ENCODE measurements around the gene PAX5. TPM values are rescaled to one million over a fixed set of nuclear protein-coding genes. Genes with fewer than 3 reads are reported as not detected.

Gene PAX5
- total RNA-seq, 2 donors from 2014 or later, result 0.52 TPM; not detected in 1

GRCh38 chr9:37010976-37011375 lies 23.1 kb downstream of the PAX5 start:
- ATAC-seq (no peak), DNase-seq (no peak)
- intact Hi-C loops (cut with DNase I), result no loop called here
- no peak overlapping the region for H3K4me3 ChIP-seq
- H3K27me3 ChIP-seq, result peaks cover 0 to 6% of the 10 kb centered on the region in 2 donors
- no peaks in the 10 kb centered on the region for H3K9me3 ChIP-seq
- no peak for TF ChIP-seq POLR2A (IDR thresholded peaks at IDR 0.05)
- TF ChIP-seq CTCF (IDR thresholded peaks at IDR 0.05), result no peak
- H3K36me3 ChIP-seq (replicated peaks in 1 of 2; ENCODE audit: insufficient read depth in 1 of 2, low read depth in 2 of 2), result no peaks in the 10 kb centered on the region
- H3K4me1 ChIP-seq, result no peaks in the 10 kb centered on the region
- 50 to 55% methylated on average over 2 of the region's 2 CpGs for WGBS, 2 donors
- no peak overlapping the region for H3K27ac ChIP-seq

- H3K27me3 ChIP-seq, result peaks cover 0 to 6% of the 10 kb centered on the region in 2 donors
- no peak for DNase-seq
- WGBS, 2 donors, result 64 to 68% methylated on average over 7 of the region's 7 CpGs
- H3K4me1 ChIP-seq, result no peaks in the 10 kb centered on the region
- no peak for TF ChIP-seq CTCF (IDR thresholded peaks at IDR 0.05)
- TF ChIP-seq POLR2A (IDR thresholded peaks at IDR 0.05), result no peak
- no peak overlapping the region for H3K4me3 ChIP-seq
- no peaks in the 10 kb centered on the region for H3K9me3 ChIP-seq
- ATAC-seq, result no peak
- H3K36me3 ChIP-seq (replicated peaks in 1 of 2; ENCODE audit: insufficient read depth in 1 of 2, low read depth in 2 of 2), result no peaks in the 10 kb centered on the region
- intact Hi-C loops (cut with DNase I), result no loop called here
- no peak overlapping the region for H3K27ac ChIP-seq
Measured at GRCh38 chr9:37010180-37010579, 23.9 kb downstream of the PAX5 start.

GRCh38 chr9:37007295-37007694 lies 26.8 kb downstream of the PAX5 start:
- ATAC-seq, result no peak
- H3K27me3 ChIP-seq, result peaks cover 0 to 11% of the 10 kb centered on the region in 2 donors
- H3K36me3 ChIP-seq (replicated peaks in 1 of 2; ENCODE audit: insufficient read depth in 1 of 2, low read depth in 2 of 2), result no peaks in the 10 kb centered on the region
- no peaks in the 10 kb centered on the region for H3K9me3 ChIP-seq
- no peak for TF ChIP-seq POLR2A (IDR thresholded peaks at IDR 0.05)
- TF ChIP-seq CTCF (IDR thresholded peaks at IDR 0.05), result no peak
- DNase-seq, result no peak
- H3K4me3 ChIP-seq, result no peak overlapping the region
- H3K27ac ChIP-seq, result no peak overlapping the region
- intact Hi-C loops (cut with DNase I), result no loop called here
- 71 to 73% methylated on average over 13 of the region's 13 CpGs for WGBS, 2 donors
- peaks cover 5% of the 10 kb centered on the region for H3K4me1 ChIP-seq

GRCh38 chr9:37005517-37006140 lies 28.4 kb downstream of the PAX5 start:
- H3K36me3 ChIP-seq (replicated peaks in 1 of 2; ENCODE audit: insufficient read depth in 1 of 2, low read depth in 2 of 2), result no peaks in the 10 kb centered on the region
- intact Hi-C loops (cut with DNase I), result no loop called here
- H3K27me3 ChIP-seq, result peaks cover 0 to 17% of the 10 kb centered on the region in 2 donors
- no peak overlapping the region for H3K27ac ChIP-seq
- H3K9me3 ChIP-seq, result no peaks in the 10 kb centered on the region
- H3K4me3 ChIP-seq, result no peak overlapping the region
- ATAC-seq (no peak), DNase-seq (no peak)
- WGBS, 2 donors, result 62 to 65% methylated on average over 6 of the region's 6 CpGs
- peaks cover 7% of the 10 kb centered on the region for H3K4me1 ChIP-seq
- TF ChIP-seq CTCF (IDR thresholded peaks at IDR 0.05) (no peak), POLR2A (IDR thresholded peaks at IDR 0.05) (no peak)

GRCh38 chr9:37004424-37004935 lies 29.6 kb downstream of the PAX5 start:
- H3K27ac ChIP-seq, result no peak overlapping the region
- ATAC-seq, result no peak

More at GRCh38 chr9:37004424-37004935, 29.6 kb downstream of the PAX5 start:
- Histone ChIP-seq H3K9me3 (no peaks in the 10 kb centered on the region), H3K4me1 (peaks cover 7% of the 10 kb centered on the region), H3K36me3 (replicated peaks in 1 of 2; ENCODE audit: insufficient read depth in 1 of 2, low read depth in 2 of 2) (no peaks in the 10 kb centered on the region), H3K4me3 (no peak overlapping the region), H3K27me3 (peaks cover 0 to 17% of the 10 kb centered on the region in 2 donors)
- TF ChIP-seq CTCF (IDR thresholded peaks at IDR 0.05), result no peak
- TF ChIP-seq POLR2A (IDR thresholded peaks at IDR 0.05), result no peak
- intact Hi-C loops (cut with DNase I), result no loop called here
- no peak for DNase-seq
- WGBS, 2 donors, result 48% methylated on average over 5 of the region's 5 CpGs
